Parathyroid adenoma (tissue), 2 donors: ENCODE measurements around the gene NEK6.

Source experiments
- H2AFZ ChIP-seq: fragments of 300-600 bp; sonication (generic); one replicate; pipeline ENCODE4 v1.7.0; 2017; ENCODE audit warnings: antibody characterized with exemption, mild to moderate bottlenecking
- H3K27ac ChIP-seq: fragments of 300-600 bp; sonication (generic); one replicate; pipeline ENCODE4 v1.7.0; 2017
- H3K27me3 ChIP-seq: fragments of 300-600 bp; sonication (generic); one replicate; pipeline ENCODE4 v1.7.0; 2017; ENCODE audit warnings: low read length; ENCODE audit not compliant: control insufficient read depth, insufficient read depth
- H3K36me3 ChIP-seq: fragments of 300-600 bp; sonication (generic); one replicate; pipeline ENCODE4 v1.7.0; 2017; ENCODE audit warnings: low read length; ENCODE audit not compliant: control insufficient read depth, insufficient read depth
- H3K4me1 ChIP-seq: fragments of 300-600 bp; sonication (generic); one replicate; pipeline ENCODE4 v1.7.0; 2017; ENCODE audit warnings: control low read depth
- H3K4me2 ChIP-seq: fragments of 300-600 bp; sonication (generic); one replicate; pipeline ENCODE4 v1.7.0; 2017; ENCODE audit warnings: low read length
- H3K4me3 ChIP-seq: fragments of 300-600 bp; sonication (generic); one replicate; pipeline ENCODE4 v1.7.0; 2017; ENCODE audit warnings: low read depth, low read length
- H3K79me2 ChIP-seq: fragments of 300-600 bp; sonication (generic); one replicate; pipeline ENCODE4 v1.7.0; 2017; ENCODE audit warnings: control low read depth
- H3K9ac ChIP-seq: fragments of 300-600 bp; sonication (generic); one replicate; pipeline ENCODE4 v1.7.0; 2017; ENCODE audit warnings: mild to moderate bottlenecking
- H3K9me3 ChIP-seq: fragments of 300-600 bp; sonication (generic); one replicate; pipeline ENCODE4 v1.7.0; 2017; ENCODE audit warnings: low read length; ENCODE audit not compliant: control insufficient read depth
- TF ChIP-seq, protein P1 (sequence below): fragments of 300-600 bp; sonication (generic); IDR thresholded peaks from one replicate; pipeline ENCODE4 v1.7.0; 2017; ENCODE audit warnings: antibody characterized with exemption, mild to moderate bottlenecking
- donor health status: primary hyperparathyroidism.

Gene NEK6

DNA sequence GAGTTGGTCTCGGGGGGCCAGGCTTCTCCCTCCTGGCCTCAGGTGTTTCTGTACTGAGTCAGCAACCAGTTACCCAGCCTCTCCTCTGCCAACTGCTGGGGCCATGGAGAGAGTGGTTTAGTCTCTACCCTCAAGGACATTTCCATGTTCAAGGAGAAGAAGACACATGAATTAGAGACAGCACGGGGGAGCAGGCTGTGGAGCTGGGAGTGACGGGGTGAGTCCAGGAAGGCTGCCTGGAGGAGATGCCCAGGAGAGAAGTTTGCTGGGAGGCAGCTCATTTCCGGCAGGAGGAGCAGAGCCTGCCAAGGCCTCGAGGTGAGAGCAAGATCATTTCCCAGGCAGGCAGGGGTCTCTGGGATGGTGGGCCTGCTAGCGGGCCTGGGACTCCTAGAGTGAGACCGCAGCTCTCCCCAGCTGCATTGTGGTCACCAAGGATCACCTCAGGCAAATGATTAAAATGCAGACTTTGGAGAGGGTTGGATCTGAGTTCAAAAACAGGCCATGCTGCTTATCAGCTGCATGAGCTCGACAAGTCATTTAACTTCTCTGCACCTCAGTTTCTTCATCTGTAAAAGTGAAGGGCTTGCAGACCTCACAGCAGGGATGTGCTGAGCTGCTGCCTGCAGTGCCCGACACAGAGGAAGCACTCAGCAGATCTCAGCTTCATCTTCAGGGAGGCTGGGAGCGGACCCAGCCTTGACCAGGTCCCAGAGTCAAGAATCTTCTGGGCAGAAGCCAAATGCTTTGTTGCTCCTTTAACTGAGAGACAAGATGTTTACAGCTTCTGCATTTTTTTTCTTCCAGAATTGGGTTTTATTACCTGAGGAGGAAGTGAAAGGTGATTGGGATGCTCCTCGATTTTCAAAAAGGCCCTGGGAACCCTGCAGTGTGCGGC lies 35.2 kb downstream of the NEK6 start:
- Histone ChIP-seq H3K79me2 (no peaks in the 10 kb centered on the region), H3K27me3 (no peaks in the 10 kb centered on the region), H3K4me1 (no peaks in the 10 kb centered on the region), H2AFZ (no peak overlapping the region), H3K4me2 (no peak overlapping the region), H3K4me3 (no peak overlapping the region), H3K27ac (no peak overlapping the region), H3K36me3 (no peaks in the 10 kb centered on the region), H3K9ac (no peak overlapping the region), H3K9me3 (no peaks in the 10 kb centered on the region)
- TF ChIP-seq, protein P1, sequence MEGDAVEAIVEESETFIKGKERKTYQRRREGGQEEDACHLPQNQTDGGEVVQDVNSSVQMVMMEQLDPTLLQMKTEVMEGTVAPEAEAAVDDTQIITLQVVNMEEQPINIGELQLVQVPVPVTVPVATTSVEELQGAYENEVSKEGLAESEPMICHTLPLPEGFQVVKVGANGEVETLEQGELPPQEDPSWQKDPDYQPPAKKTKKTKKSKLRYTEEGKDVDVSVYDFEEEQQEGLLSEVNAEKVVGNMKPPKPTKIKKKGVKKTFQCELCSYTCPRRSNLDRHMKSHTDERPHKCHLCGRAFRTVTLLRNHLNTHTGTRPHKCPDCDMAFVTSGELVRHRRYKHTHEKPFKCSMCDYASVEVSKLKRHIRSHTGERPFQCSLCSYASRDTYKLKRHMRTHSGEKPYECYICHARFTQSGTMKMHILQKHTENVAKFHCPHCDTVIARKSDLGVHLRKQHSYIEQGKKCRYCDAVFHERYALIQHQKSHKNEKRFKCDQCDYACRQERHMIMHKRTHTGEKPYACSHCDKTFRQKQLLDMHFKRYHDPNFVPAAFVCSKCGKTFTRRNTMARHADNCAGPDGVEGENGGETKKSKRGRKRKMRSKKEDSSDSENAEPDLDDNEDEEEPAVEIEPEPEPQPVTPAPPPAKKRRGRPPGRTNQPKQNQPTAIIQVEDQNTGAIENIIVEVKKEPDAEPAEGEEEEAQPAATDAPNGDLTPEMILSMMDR, result no peak

DNA sequence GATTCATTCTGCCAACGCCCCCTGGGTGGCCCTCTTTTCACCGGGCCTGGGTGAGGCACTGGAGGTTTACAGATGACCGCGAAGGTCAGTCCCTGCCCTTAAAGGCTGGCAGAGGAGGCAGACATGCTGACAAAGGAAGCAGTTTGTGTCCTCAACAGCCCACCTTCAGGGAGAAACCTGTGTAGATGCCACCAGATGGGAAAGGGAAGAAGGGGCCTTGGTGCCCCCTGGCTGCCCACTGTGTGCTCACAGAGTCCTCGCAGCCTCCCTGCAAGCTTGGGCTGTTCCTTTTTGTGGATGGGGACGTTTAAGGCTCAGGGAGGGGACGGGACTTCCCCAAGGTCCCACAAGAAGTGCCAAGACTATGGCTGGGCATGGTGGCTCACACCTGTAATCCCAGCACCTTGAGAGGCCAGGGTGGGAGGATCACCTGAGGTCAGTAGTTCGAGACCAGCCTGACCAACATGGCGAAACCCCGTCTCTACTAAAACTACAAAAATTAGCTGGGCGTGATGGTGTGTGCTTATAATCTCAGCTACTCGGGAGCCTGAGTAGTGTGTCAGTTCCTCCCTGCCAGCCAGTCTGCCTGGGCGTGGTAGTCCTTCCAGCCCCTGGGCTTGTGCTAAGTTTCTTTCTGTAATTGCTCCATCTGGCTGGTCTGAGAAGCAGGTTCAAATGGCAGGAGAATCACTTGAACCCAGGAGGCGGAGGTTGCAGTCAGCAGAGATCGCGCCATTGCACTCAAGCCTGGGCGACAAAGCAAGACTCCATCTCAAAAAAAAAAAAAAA lies 36.2 kb downstream of the NEK6 start:
- H3K79me2 ChIP-seq, result no peaks in the 10 kb centered on the region
- no peak overlapping the region for H3K27ac ChIP-seq
- H3K27me3 ChIP-seq, result no peaks in the 10 kb centered on the region
- no peak overlapping the region for H3K4me3 ChIP-seq
- H3K9ac ChIP-seq, result no peak overlapping the region
- H2AFZ ChIP-seq, result no peak overlapping the region
- H3K4me2 ChIP-seq, result no peak overlapping the region
- TF ChIP-seq, protein P1, result no peak
- no peaks in the 10 kb centered on the region for H3K9me3 ChIP-seq
- H3K36me3 ChIP-seq, result no peaks in the 10 kb centered on the region
- no peaks in the 10 kb centered on the region for H3K4me1 ChIP-seq

- H3K9ac ChIP-seq, result no peak overlapping the region
- H3K4me2 ChIP-seq, result no peak overlapping the region
- no peaks in the 10 kb centered on the region for H3K36me3 ChIP-seq
- H3K79me2 ChIP-seq, result no peaks in the 10 kb centered on the region
- H3K27me3 ChIP-seq, result no peaks in the 10 kb centered on the region
- TF ChIP-seq, protein P1, result no peak
- H3K9me3 ChIP-seq, result no peaks in the 10 kb centered on the region
- no peak overlapping the region for H3K27ac ChIP-seq
- no peak overlapping the region for H3K4me3 ChIP-seq
- no peak overlapping the region for H2AFZ ChIP-seq
- no peaks in the 10 kb centered on the region for H3K4me1 ChIP-seq
These were observed 37.5 kb downstream of the NEK6 start for GRCh38 chr9:124295159-124295794.

GRCh38 chr9:124296094-124296493 lies 38.3 kb downstream of the NEK6 start:
- no peaks in the 10 kb centered on the region for H3K36me3 ChIP-seq
- no peak overlapping the region for H3K27ac ChIP-seq
- no peaks in the 10 kb centered on the region for H3K79me2 ChIP-seq
- no peak overlapping the region for H2AFZ ChIP-seq
- no peaks in the 10 kb centered on the region for H3K9me3 ChIP-seq
- H3K4me3 ChIP-seq, result no peak overlapping the region
- no peak overlapping the region for H3K9ac ChIP-seq
- TF ChIP-seq, protein P1, result no peak
- H3K4me2 ChIP-seq, result no peak overlapping the region
- H3K4me1 ChIP-seq, result no peaks in the 10 kb centered on the region
- H3K27me3 ChIP-seq, result no peaks in the 10 kb centered on the region
